WTC11 (cell line): ENCODE data around the gene CEP350. TPM values are rescaled to one million over a fixed set of nuclear protein-coding genes. Genes with fewer than 3 reads are reported as not detected.

Source experiments
- ATAC-seq: fragments of 200-7000 bp; cut with Tn5 transposase; 2 replicates; pipeline ENCODE4 v1.10.0; 2021; ENCODE audit warnings: mild to moderate bottlenecking, moderate library complexity
- CTCF ChIA-PET: fragments of 300-600 bp; sonication (Branson Sonifier 250); formaldehyde crosslinking; loops from one replicate; lab custom pipeline; 2021; ENCODE audit warnings: antibody characterized with exemption; lab: Charles Lee
- POLR2A ChIA-PET: fragments of 350-600 bp; sonication (Branson Sonifier 250); formaldehyde crosslinking; loops from one replicate; lab custom pipeline; 2021; ENCODE audit warnings: antibody characterized with exemption; lab: Charles Lee
- DNase-seq: peaks from one replicate; pipeline ENCODE4 v3.0.0; 2021; ENCODE audit warnings: low spot score
- H3K27ac Mint-ChIP-seq: 2 replicates; pipeline ENCODE4 v1.8.0; 2021; ENCODE audit warnings: mixed read lengths
- H3K27me3 Mint-ChIP-seq: 2 replicates; pipeline ENCODE4 v1.8.0; 2021; ENCODE audit warnings: low read depth, mild to moderate bottlenecking, moderate library complexity, mixed read lengths
- H3K36me3 Mint-ChIP-seq: 2 replicates; pipeline ENCODE4 v1.8.0; 2021; ENCODE audit warnings: mixed read lengths
- H3K4me1 Mint-ChIP-seq: 2 replicates; pipeline ENCODE4 v1.8.0; 2022; ENCODE audit warnings: mixed read lengths
- H3K4me3 Mint-ChIP-seq: 2 replicates; pipeline ENCODE4 v1.8.0; 2021; ENCODE audit warnings: mild to moderate bottlenecking, moderate library complexity, mixed read lengths
- H3K9me3 Mint-ChIP-seq: 2 replicates; pipeline ENCODE4 v1.8.0; 2021; ENCODE audit warnings: mixed read lengths
- ELF4 ChIP-seq: sonication (generic); formaldehyde crosslinking; IDR thresholded peaks from 2 replicates; pipeline ENCODE4 v1.8.1; 2022; ENCODE audit warnings: low read depth, mild to moderate bottlenecking, moderate library complexity, missing genetic modification reagents
- FOXJ3 ChIP-seq: sonication (generic); formaldehyde crosslinking; IDR thresholded peaks from 2 replicates; pipeline ENCODE4 v1.9.0; 2021; ENCODE audit warnings: missing genetic modification reagents, mild to moderate bottlenecking, borderline replicate concordance
- GRHL2 ChIP-seq: fragments of 250-450 bp; sonication (Bioruptor Pico); IDR thresholded peaks from 2 replicates; pipeline ENCODE4 v1.8.0; 2022; ENCODE audit warnings: mild to moderate bottlenecking, moderate library complexity; ENCODE audit not compliant: insufficient replicate concordance, severe bottlenecking
- GTF2I ChIP-seq: fragments of 250-450 bp; sonication (Bioruptor Pico); conservative IDR thresholded peaks from 2 replicates; pipeline ENCODE4 v1.4.0; 2021; ENCODE audit warnings: mild to moderate bottlenecking
- NFATC4 ChIP-seq: fragments of 250-450 bp; sonication (Bioruptor Pico); IDR thresholded peaks from 2 replicates; pipeline ENCODE4 v1.9.0; 2021; ENCODE audit warnings: mild to moderate bottlenecking
- NFE2L1 ChIP-seq: sonication (generic); formaldehyde crosslinking; IDR thresholded peaks from 2 replicates; pipeline ENCODE4 v1.8.1; 2023; ENCODE audit warnings: missing genetic modification reagents
- NFYB ChIP-seq: sonication (generic); formaldehyde crosslinking; conservative IDR thresholded peaks from 2 replicates; pipeline ENCODE4 v1.8.0; 2022; ENCODE audit warnings: low read depth, missing genetic modification reagents
- NR3C1 ChIP-seq: sonication (generic); formaldehyde crosslinking; conservative IDR thresholded peaks from 2 replicates; pipeline ENCODE4 v1.8.1; 2023; ENCODE audit warnings: low read depth, mild to moderate bottlenecking, missing genetic modification reagents
- SOX15 ChIP-seq: fragments of 250-450 bp; sonication (Bioruptor Pico); IDR thresholded peaks from 2 replicates; pipeline ENCODE4 v1.9.0; 2021; ENCODE audit warnings: mild to moderate bottlenecking
- SP1 ChIP-seq: sonication (generic); formaldehyde crosslinking; conservative IDR thresholded peaks from 2 replicates; pipeline ENCODE4 v1.8.1; 2022; ENCODE audit warnings: missing genetic modification reagents
- TCF7 ChIP-seq: sonication (generic); formaldehyde crosslinking; IDR thresholded peaks from 2 replicates; pipeline ENCODE4 v1.8.0; 2022; ENCODE audit warnings: mild to moderate bottlenecking, low read depth, missing genetic modification reagents, moderate library complexity
- TP53 ChIP-seq: sonication (generic); formaldehyde crosslinking; IDR thresholded peaks from 2 replicates; pipeline ENCODE4 v1.8.1; 2023; ENCODE audit warnings: mild to moderate bottlenecking, missing genetic modification reagents
- total RNA-seq: library from RNA; stranded (reverse); gene quantifications from 3 replicates; pipeline ENCODE4 v1.2.3, GENCODE V29; 2021
- TF ChIP-seq, protein P1 (sequence below): sonication (generic); formaldehyde crosslinking; IDR thresholded peaks from 2 replicates; pipeline ENCODE4 v1.8.1; 2023; ENCODE audit warnings: mild to moderate bottlenecking, missing genetic modification reagents, moderate library complexity
- TF ChIP-seq, protein P2 (sequence below): sonication (generic); formaldehyde crosslinking; IDR thresholded peaks from 2 replicates; pipeline ENCODE4 v1.8.1; 2023; ENCODE audit warnings: mild to moderate bottlenecking, moderate library complexity, missing genetic modification reagents
- TF ChIP-seq, protein P3 (sequence below): sonication (generic); formaldehyde crosslinking; IDR thresholded peaks from 2 replicates; pipeline ENCODE4 v1.8.0; 2023; ENCODE audit warnings: mild to moderate bottlenecking, missing genetic modification reagents
- TF ChIP-seq, protein P4 (sequence below): sonication (generic); formaldehyde crosslinking; IDR thresholded peaks from 2 replicates; pipeline ENCODE4 v1.8.0; 2022; ENCODE audit warnings: mild to moderate bottlenecking, missing genetic modification reagents
- TF ChIP-seq, protein P5 (sequence below): sonication (generic); formaldehyde crosslinking; IDR thresholded peaks from 2 replicates; pipeline ENCODE4 v1.8.0; 2022; ENCODE audit warnings: mild to moderate bottlenecking, missing genetic modification reagents
- TF ChIP-seq, protein P6 (sequence below): fragments of 250-450 bp; sonication (Bioruptor Pico); conservative IDR thresholded peaks from 2 replicates; pipeline ENCODE4 v1.9.0; 2021; ENCODE audit warnings: mild to moderate bottlenecking
- TF ChIP-seq, protein P7 (sequence below): sonication (generic); formaldehyde crosslinking; IDR thresholded peaks from 2 replicates; pipeline ENCODE4 v1.8.1; 2023; ENCODE audit warnings: mild to moderate bottlenecking, missing genetic modification reagents, borderline replicate concordance

The CEP350 gene
- total RNA-seq, 1 experiment from 2014 or later: 34.2 TPM

DNA sequence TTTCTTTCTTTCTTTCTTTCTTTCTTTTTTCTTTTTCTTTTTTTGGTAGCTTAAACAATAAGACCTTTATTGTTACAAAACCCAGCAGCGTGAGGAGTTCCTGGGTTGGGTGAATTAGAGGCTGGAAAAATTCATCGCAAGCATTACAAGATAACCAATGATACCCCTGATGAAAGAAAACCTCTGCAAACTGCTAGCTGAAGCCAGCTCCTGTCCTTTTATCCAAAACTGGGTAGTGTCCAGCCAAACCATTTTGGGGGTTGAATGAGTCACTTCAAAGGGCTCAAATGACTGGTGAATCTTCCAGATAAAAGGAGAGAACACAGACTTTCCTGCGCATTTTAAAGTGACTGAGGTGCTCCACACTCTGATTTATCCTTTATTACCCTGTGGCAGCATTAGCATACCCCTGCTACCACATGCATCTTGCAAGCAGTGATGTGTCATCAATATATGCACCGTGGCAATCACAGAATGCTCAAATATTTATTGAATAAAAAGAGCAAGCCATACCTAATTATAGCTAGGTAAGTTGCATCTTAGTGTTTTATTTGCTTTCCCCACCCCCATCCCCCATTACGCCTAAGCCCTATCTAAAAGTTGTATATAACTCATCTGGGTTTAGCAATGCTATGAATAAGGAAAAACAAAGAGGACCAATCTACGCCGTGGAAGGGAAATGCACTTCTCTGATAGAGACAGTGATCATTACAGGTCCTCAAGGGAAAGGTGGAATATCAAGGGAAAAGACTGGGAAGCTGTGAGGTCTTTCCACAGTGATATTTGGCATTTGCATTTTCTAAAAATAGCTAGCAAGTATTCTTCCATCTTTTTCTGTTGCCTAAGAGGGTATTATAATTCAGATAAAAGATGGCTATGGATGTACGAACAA lies 32.4 kb upstream of the CEP350 start:
- POLR2A ChIA-PET: interaction anchor here (1.1 to 1.4 kb wide), 2 partner anchors 19 to 39 kb away, joined by 3 to 6 read pairs; no protein-coding TSS in a partner anchor
- H3K27me3 Mint-ChIP-seq: no peaks in the 10 kb centered on the region
- TF ChIP-seq TP53 (CRISPR knock-in tag) (no peak), GRHL2 (no peak), SP1 (CRISPR knock-in tag) (no peak), NFATC4 (CRISPR knock-in tag) (no peak), FOXJ3 (CRISPR knock-in tag) (no peak), NR3C1 (no peak), SOX15 (CRISPR knock-in tag) (no peak), ELF4 (CRISPR knock-in tag) (no peak), NFYB (CRISPR knock-in tag) (no peak), NFE2L1 (no peak)
- TF ChIP-seq, protein P1, sequence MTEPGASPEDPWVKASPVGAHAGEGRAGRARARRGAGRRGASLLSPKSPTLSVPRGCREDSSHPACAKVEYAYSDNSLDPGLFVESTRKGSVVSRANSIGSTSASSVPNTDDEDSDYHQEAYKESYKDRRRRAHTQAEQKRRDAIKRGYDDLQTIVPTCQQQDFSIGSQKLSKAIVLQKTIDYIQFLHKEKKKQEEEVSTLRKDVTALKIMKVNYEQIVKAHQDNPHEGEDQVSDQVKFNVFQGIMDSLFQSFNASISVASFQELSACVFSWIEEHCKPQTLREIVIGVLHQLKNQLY: no peak
- TF ChIP-seq, protein P2, sequence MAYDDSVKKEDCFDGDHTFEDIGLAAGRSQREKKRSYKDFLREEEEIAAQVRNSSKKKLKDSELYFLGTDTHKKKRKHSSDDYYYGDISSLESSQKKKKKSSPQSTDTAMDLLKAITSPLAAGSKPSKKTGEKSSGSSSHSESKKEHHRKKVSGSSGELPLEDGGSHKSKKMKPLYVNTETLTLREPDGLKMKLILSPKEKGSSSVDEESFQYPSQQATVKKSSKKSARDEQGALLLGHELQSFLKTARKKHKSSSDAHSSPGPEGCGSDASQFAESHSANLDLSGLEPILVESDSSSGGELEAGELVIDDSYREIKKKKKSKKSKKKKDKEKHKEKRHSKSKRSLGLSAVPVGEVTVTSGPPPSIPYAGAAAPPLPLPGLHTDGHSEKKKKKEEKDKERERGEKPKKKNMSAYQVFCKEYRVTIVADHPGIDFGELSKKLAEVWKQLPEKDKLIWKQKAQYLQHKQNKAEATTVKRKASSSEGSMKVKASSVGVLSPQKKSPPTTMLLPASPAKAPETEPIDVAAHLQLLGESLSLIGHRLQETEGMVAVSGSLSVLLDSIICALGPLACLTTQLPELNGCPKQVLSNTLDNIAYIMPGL (CRISPR knock-in tag): no peak
- TF ChIP-seq, protein P3, sequence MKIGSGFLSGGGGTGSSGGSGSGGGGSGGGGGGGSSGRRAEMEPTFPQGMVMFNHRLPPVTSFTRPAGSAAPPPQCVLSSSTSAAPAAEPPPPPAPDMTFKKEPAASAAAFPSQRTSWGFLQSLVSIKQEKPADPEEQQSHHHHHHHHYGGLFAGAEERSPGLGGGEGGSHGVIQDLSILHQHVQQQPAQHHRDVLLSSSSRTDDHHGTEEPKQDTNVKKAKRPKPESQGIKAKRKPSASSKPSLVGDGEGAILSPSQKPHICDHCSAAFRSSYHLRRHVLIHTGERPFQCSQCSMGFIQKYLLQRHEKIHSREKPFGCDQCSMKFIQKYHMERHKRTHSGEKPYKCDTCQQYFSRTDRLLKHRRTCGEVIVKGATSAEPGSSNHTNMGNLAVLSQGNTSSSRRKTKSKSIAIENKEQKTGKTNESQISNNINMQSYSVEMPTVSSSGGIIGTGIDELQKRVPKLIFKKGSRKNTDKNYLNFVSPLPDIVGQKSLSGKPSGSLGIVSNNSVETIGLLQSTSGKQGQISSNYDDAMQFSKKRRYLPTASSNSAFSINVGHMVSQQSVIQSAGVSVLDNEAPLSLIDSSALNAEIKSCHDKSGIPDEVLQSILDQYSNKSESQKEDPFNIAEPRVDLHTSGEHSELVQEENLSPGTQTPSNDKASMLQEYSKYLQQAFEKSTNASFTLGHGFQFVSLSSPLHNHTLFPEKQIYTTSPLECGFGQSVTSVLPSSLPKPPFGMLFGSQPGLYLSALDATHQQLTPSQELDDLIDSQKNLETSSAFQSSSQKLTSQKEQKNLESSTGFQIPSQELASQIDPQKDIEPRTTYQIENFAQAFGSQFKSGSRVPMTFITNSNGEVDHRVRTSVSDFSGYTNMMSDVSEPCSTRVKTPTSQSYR (CRISPR knock-in tag): no peak
- TF ChIP-seq, protein P4, sequence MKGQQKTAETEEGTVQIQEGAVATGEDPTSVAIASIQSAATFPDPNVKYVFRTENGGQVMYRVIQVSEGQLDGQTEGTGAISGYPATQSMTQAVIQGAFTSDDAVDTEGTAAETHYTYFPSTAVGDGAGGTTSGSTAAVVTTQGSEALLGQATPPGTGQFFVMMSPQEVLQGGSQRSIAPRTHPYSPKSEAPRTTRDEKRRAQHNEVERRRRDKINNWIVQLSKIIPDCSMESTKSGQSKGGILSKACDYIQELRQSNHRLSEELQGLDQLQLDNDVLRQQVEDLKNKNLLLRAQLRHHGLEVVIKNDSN (CRISPR knock-in tag): no peak
- DNase-seq (no peak), ATAC-seq (no peak; the same call in 1 of the 2 replicates)
- CTCF ChIA-PET: interaction anchor here (0.6 to 2.2 kb wide), 5 partner anchors 108 to 266 kb away, joined by 3 to 7 read pairs (median 3); no protein-coding TSS in a partner anchor
- no peaks in the 10 kb centered on the region for H3K9me3 Mint-ChIP-seq
- H3K4me1 Mint-ChIP-seq: peaks cover 25% of the 10 kb centered on the region
- peaks cover 18% of the 10 kb centered on the region for H3K36me3 Mint-ChIP-seq
- no peak overlapping the region for H3K4me3 Mint-ChIP-seq
- H3K27ac Mint-ChIP-seq: peak overlapping the region; percentile 88

DNA sequence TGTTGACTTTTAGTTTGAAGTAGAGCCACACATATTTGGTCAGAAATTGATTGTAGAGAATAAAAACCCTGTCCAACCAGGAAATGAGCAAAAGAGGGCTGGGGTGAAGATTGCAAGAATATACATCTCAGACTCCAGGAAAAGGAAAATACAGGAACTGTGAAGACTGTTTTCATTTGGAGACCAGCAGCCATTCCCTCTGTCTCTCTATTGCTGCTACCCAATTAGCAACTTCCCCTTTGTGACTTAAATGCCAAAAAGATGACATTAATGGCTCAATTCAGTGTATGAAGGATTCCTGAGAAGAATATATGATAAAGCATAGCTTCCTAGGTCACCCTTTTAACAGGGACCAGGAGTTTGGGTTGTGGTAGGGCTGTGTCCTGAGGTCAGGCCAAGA lies 31.6 kb upstream of the CEP350 start:
- CTCF ChIA-PET: interaction anchor here (2.2 kb wide), 1 partner anchor 109 kb away, joined by 7 read pairs; no protein-coding TSS in a partner anchor
- Mint-ChIP-seq H3K27ac (peak overlapping the region; percentile 58), H3K4me3 (no peak overlapping the region)
- no peak for TF ChIP-seq TCF7 (CRISPR knock-in tag)
- TF ChIP-seq, protein P5, sequence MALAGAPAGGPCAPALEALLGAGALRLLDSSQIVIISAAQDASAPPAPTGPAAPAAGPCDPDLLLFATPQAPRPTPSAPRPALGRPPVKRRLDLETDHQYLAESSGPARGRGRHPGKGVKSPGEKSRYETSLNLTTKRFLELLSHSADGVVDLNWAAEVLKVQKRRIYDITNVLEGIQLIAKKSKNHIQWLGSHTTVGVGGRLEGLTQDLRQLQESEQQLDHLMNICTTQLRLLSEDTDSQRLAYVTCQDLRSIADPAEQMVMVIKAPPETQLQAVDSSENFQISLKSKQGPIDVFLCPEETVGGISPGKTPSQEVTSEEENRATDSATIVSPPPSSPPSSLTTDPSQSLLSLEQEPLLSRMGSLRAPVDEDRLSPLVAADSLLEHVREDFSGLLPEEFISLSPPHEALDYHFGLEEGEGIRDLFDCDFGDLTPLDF (CRISPR knock-in tag): no peak
- TF ChIP-seq SP1 (CRISPR knock-in tag): no peak
- TF ChIP-seq GTF2I: no peak
- TF ChIP-seq, protein P6, sequence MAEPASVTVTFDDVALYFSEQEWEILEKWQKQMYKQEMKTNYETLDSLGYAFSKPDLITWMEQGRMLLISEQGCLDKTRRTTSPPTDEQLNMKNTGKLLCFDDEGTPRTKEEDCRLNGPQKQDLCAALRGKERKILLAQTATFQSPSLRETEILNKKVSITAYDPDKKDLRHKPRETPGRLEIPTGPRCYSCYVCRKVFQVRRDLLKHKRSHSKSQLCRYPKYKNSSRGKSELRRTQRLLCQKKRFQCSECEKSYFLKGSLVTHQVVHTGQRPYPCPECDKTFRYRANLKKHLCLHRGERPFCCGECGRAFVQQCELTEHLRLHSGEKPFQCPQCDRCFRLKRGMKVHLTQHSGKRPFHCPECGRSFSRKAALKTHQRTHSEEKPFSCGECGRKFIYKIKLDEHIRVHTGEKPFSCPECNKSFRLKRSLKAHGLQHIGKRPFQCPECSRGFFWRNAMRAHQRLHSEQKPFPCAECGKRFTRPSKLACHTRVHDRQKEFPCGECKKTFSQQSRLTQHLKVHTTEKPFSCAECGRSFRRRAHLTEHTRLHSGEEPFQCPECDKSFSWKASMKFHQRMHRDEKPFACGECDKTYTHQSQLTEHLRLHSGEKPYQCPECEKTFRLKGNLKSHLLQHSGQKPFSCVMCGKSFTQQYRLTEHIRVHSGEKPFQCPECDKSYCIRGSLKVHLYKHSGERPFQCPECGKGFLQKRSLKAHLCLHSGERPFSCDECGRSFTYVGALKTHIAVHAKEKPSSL (CRISPR knock-in tag): no peak
- TF ChIP-seq, protein P7, sequence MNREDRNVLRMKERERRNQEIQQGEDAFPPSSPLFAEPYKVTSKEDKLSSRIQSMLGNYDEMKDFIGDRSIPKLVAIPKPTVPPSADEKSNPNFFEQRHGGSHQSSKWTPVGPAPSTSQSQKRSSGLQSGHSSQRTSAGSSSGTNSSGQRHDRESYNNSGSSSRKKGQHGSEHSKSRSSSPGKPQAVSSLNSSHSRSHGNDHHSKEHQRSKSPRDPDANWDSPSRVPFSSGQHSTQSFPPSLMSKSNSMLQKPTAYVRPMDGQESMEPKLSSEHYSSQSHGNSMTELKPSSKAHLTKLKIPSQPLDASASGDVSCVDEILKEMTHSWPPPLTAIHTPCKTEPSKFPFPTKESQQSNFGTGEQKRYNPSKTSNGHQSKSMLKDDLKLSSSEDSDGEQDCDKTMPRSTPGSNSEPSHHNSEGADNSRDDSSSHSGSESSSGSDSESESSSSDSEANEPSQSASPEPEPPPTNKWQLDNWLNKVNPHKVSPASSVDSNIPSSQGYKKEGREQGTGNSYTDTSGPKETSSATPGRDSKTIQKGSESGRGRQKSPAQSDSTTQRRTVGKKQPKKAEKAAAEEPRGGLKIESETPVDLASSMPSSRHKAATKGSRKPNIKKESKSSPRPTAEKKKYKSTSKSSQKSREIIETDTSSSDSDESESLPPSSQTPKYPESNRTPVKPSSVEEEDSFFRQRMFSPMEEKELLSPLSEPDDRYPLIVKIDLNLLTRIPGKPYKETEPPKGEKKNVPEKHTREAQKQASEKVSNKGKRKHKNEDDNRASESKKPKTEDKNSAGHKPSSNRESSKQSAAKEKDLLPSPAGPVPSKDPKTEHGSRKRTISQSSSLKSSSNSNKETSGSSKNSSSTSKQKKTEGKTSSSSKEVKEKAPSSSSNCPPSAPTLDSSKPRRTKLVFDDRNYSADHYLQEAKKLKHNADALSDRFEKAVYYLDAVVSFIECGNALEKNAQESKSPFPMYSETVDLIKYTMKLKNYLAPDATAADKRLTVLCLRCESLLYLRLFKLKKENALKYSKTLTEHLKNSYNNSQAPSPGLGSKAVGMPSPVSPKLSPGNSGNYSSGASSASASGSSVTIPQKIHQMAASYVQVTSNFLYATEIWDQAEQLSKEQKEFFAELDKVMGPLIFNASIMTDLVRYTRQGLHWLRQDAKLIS (CRISPR knock-in tag): no peak

More for the DNA sequence above, 31.6 kb upstream of the CEP350 start:
- POLR2A ChIA-PET: no interaction called here
- DNase-seq (no peak), ATAC-seq (no peak)
- Mint-ChIP-seq H3K4me1 (peaks cover 25% of the 10 kb centered on the region), H3K27me3 (no peaks in the 10 kb centered on the region), H3K36me3 (peaks cover 10% of the 10 kb centered on the region), H3K9me3 (no peaks in the 10 kb centered on the region)
